A673 (cell line): Measurements from ENCODE around the gene CTDNEP1. TPM values are rescaled to one million over a fixed set of nuclear protein-coding genes. Genes with fewer than 3 reads are reported as not detected.

ENCODE experiments used
- BruUV-seq: library from RNA; stranded (reverse); fragments of 400-500 nt; replicated peaks from 2 replicates; lab custom pipeline; 2021; lab: Mats Ljungman, UMichigan
- CTCF ChIA-PET: fragments of 300-600 bp; sonication (Branson Sonifier 250); formaldehyde crosslinking; loops from one replicate; lab custom pipeline; 2022; ENCODE audit warnings: antibody characterized with exemption; lab: Charles Lee
- POLR2A ChIA-PET: fragments of 300-600 bp; sonication (Branson Sonifier 250); formaldehyde crosslinking; loops from one replicate; lab custom pipeline; 2022; ENCODE audit warnings: antibody characterized with exemption; ENCODE audit not compliant: low non-redundant PET; lab: Charles Lee
- DNase-seq: peaks from one replicate; pipeline ENCODE4 v3.0.0-alpha.2; 2015; ENCODE audit warnings: low spot score
- H3K27ac ChIP-seq: fragments of 200-600 bp; sonication (generic); 2 replicates; pipeline ENCODE4 v1.5.1; 2016; ENCODE audit warnings: mixed run types, low read depth, mild to moderate bottlenecking, mixed read lengths, antibody characterized with exemption, low read length; ENCODE audit not compliant: poor library complexity, severe bottlenecking
- H3K27me3 ChIP-seq: fragments of 200-600 bp; sonication (generic); replicated peaks from 2 replicates; pipeline ENCODE4 v1.6.1; 2017; ENCODE audit warnings: mixed run types, low read depth, mild to moderate bottlenecking, mixed read lengths, antibody characterized with exemption, low read length; ENCODE audit not compliant: insufficient read depth, poor library complexity
- H3K36me3 ChIP-seq: fragments of 200-600 bp; sonication (generic); 2 replicates; pipeline ENCODE4 v1.6.1; 2016; ENCODE audit warnings: mixed run types, mild to moderate bottlenecking, mixed read lengths, antibody characterized with exemption, low read length; ENCODE audit not compliant: insufficient read depth, poor library complexity, severe bottlenecking
- H3K4me1 ChIP-seq: fragments of 200-600 bp; sonication (generic); 2 replicates; pipeline ENCODE4 v1.6.1; 2017; ENCODE audit warnings: mixed run types, mild to moderate bottlenecking, mixed read lengths, antibody characterized with exemption, low read length; ENCODE audit not compliant: insufficient read depth, poor library complexity, severe bottlenecking
- H3K4me3 ChIP-seq: fragments of 200-600 bp; sonication (generic); 2 replicates; pipeline ENCODE4 v1.5.1; 2016; ENCODE audit warnings: low read depth, mixed run types, mild to moderate bottlenecking, mixed read lengths, low read length; ENCODE audit not compliant: poor library complexity, severe bottlenecking
- H3K9me3 ChIP-seq: fragments of 200-600 bp; sonication (generic); 2 replicates; pipeline ENCODE4 v1.6.1; 2016; ENCODE audit warnings: mixed run types, low read depth, mild to moderate bottlenecking, mixed read lengths, antibody characterized with exemption, low read length; ENCODE audit not compliant: poor library complexity, severe bottlenecking
- EZH2 ChIP-seq: fragments of 200-600 bp; sonication (generic); IDR thresholded peaks from 2 replicates; pipeline ENCODE4 v1.6.1; 2017; ENCODE audit warnings: borderline replicate concordance, low read depth, mild to moderate bottlenecking, mixed read lengths, antibody characterized with exemption, low read length; ENCODE audit not compliant: poor library complexity, severe bottlenecking
- intact Hi-C: fragments of 100-400 bp; cut with micrococcal nuclease; formaldehyde crosslinking; loops from one replicate; pipeline ENCODE4 v1.10.0; 2022; ENCODE audit not compliant: unreplicated experiment
- total RNA-seq: library from RNA; stranded (reverse); gene quantifications from 2 replicates; pipeline ENCODE4 v1.2.3, GENCODE V29; 2021
- TF ChIP-seq, protein P1 (sequence below): fragments of 300-800, 200-600 bp; sonication (generic); conservative IDR thresholded peaks from 2 replicates; pipeline ENCODE4 v1.5.1; 2017; ENCODE audit warnings: low read depth, mild to moderate bottlenecking, antibody characterized with exemption, low read length, moderate library complexity, mixed read lengths

The CTDNEP1 gene
- total RNA-seq, 1 experiment from 2014 or later, result 175 TPM

DNA sequence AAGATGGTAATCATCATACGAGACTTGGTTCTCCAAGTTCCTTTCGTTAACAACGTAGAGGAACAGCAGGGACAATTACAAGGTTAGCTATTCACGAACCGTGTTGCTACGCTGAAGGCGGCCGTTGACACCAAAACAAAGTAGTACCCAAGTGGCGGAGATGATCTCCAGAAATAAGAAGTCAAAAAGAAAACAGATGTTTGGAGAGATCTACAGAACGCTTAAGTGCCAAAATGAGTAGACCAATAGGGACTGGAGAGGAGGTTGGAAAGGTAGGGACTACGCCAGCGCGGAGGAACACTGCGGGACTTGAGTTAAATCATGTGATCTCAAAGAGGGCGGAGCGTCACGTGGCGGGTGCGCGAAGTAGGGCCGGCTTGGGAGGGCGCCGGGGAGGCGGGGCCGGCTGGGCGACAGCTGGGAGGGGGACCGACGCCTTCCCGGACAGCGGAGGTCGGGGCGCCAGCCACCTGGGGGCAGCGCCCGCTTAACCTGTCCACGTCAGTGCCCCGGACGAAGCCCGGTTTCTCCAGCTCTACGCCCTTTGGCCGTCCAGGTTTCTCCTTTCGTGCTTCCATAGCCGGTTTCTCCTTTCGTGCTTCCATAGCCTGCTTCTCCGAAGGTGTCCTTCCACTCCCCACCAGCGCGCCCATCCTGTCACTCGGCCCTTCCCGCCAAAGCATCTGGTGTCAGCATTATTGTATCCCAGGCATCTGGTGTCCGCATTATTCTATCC is 8.6 kb downstream of the CTDNEP1 start:
- Histone ChIP-seq H3K27ac (peak overlapping the region; percentile 84), H3K36me3 (peaks cover 43% of the 10 kb centered on the region), H3K27me3 (no peaks in the 10 kb centered on the region), H3K4me3 (peak overlapping the region; percentile 72), H3K4me1 (peaks cover 23% of the 10 kb centered on the region), H3K9me3 (no peaks in the 10 kb centered on the region)
- peak; percentile 97 for DNase-seq
- intact Hi-C loops, result loop anchor here (1.0 kb wide), 1 partner anchor 8 kb away; the partner anchor contains the start of gene CTDNEP1
- CTCF ChIA-PET, result interaction anchor here (0.6 to 1.0 kb wide), 3 partner anchors 22 to 161 kb away, joined by 3 to 5 read pairs (median 4); partner anchors contain the start of gene TMEM256
- TF ChIP-seq, protein P1, sequence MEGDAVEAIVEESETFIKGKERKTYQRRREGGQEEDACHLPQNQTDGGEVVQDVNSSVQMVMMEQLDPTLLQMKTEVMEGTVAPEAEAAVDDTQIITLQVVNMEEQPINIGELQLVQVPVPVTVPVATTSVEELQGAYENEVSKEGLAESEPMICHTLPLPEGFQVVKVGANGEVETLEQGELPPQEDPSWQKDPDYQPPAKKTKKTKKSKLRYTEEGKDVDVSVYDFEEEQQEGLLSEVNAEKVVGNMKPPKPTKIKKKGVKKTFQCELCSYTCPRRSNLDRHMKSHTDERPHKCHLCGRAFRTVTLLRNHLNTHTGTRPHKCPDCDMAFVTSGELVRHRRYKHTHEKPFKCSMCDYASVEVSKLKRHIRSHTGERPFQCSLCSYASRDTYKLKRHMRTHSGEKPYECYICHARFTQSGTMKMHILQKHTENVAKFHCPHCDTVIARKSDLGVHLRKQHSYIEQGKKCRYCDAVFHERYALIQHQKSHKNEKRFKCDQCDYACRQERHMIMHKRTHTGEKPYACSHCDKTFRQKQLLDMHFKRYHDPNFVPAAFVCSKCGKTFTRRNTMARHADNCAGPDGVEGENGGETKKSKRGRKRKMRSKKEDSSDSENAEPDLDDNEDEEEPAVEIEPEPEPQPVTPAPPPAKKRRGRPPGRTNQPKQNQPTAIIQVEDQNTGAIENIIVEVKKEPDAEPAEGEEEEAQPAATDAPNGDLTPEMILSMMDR, result no peak
- TF ChIP-seq EZH2, result no peak
- POLR2A ChIA-PET, result interaction anchor here (0.6 to 0.7 kb wide), 3 partner anchors 9 to 445 kb away, joined by 3 to 10 read pairs (median 10); partner anchors contain the start of genes CTDNEP1 and TP53
- BruUV-seq, result no TSS peak

DNA sequence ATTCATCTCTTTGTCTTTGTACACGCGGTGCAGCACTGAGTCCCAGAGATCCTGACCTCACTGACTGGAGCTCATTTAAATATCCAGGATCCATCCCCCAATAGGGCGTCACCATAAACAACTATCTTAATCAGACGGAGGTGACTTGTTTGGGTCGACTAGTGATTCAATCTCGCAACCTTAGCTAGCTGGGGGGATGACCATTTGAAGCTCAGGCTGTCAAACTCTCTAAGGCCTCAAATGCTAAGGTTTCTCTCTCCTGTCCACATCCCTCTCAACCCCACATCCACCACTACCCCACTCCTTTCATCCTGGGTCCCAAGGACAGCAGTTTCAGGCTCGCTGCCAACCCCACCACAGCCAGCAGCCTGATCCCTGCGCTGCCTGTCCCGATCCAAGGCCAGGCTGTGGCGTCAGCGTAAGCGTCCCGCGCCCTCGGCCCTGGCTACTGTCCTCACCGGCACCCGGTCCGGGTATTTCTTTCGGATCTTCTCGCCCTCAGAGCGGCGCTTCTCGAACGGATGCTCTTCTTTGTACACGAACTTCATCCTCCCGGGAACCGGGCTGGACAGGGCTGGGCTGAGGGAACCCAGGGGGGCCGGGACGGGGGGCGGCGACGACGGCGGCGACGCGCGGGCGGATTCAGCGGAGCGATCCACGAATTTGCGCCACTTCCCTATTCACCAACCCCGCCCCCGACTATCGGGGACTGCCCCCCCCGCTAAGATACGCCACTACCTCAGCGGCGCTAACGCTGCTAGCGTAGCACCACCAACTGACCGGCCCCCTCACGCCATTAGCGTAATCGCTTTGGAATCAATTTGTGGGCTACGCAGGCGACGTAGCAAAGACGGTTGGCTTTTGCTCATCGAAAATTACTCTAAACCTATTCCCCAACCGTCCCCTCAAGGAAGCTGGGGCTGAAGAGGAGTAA is 9.5 kb downstream of the CTDNEP1 start, which contains the start of gene GABARAP:
Gene GABARAP, minus strand, starts transcription at position 667 of the 934 bp plus-strand sequence. Its CDS starts 119 bp downstream, at position 548.
- no peak for TF ChIP-seq EZH2
- TF ChIP-seq, protein P1, result no peak
- BruUV-seq, result no TSS peak
- Histone ChIP-seq H3K36me3 (peaks cover 44% of the 10 kb centered on the region), H3K9me3 (no peaks in the 10 kb centered on the region), H3K27me3 (no peaks in the 10 kb centered on the region), H3K27ac (peak within 1 kb of the TSS; percentile 84), H3K4me1 (peaks cover 29% of the 10 kb centered on the region), H3K4me3 (peak within 1 kb of the TSS; percentile 72)
- peak; percentile 96 for DNase-seq
- ChIA-PET POLR2A (interaction anchor here (0.6 to 0.7 kb wide), 3 partner anchors 9 to 445 kb away, joined by 3 to 10 read pairs (median 10); partner anchors contain the start of genes CTDNEP1 and TP53), CTCF (interaction anchor here (0.6 to 1.0 kb wide), 3 partner anchors 21 to 162 kb away, joined by 3 to 5 read pairs (median 4); partner anchors contain the start of gene TMEM256)
- intact Hi-C loops, result no loop called here
